HG03520 (cell line): Measurements from ENCODE around the gene OR51A7.
"Not testable (repeated sequence)": the region's sequence is repeated elsewhere in the genome, so short reads cannot be mapped to it uniquely, and the experiment has no call there.

Experiments
- ATAC-seq: cut with Tn5 transposase; IDR thresholded peaks from one replicate; pipeline ENCODE4 v1.9.1; 2021; ENCODE audit warnings: mild to moderate bottlenecking, moderate library complexity; ENCODE audit not compliant: unreplicated experiment

Gene OR51A7

GRCh38 chr11:4903484-4903883, at the start of gene OR51A7:
Gene OR51A7 (plus strand): TSS chr11:4903783. CDS start chr11:4907370, 3,587 bp downstream.
- ATAC-seq: no peak

- ATAC-seq: not testable (repeated sequence)
Measured at GRCh38 chr11:4854286-4854685, 49.3 kb upstream of the OR51A7 start.

- no peak for ATAC-seq
Measured at GRCh38 chr11:4862447-4863236, 40.9 kb upstream of the OR51A7 start.

GRCh38 chr11:4863876-4864275, 39.7 kb upstream of the OR51A7 start:
- ATAC-seq: no peak

GRCh38 chr11:4865855-4866254, 37.7 kb upstream of the OR51A7 start:
- ATAC-seq: no peak

GRCh38 chr11:4881188-4881587, 22.4 kb upstream of the OR51A7 start:
- ATAC-seq: no peak

GRCh38 chr11:4881860-4882500, 21.6 kb upstream of the OR51A7 start, which contains the start of gene OR51T1:
Gene OR51T1 (plus strand): TSS chr11:4881900. CDS start chr11:4881900, 0 bp downstream.
- ATAC-seq: no peak

- ATAC-seq: no peak
Measured at GRCh38 chr11:4882543-4882942, 21.0 kb upstream of the OR51A7 start.

GRCh38 chr11:4884361-4884760, 19.2 kb upstream of the OR51A7 start:
- ATAC-seq: no peak

- no peak for ATAC-seq
Measured at GRCh38 chr11:4886186-4886585, 17.4 kb upstream of the OR51A7 start.

- ATAC-seq: no peak
Measured at GRCh38 chr11:4887591-4887990, 16.0 kb upstream of the OR51A7 start.

- no peak for ATAC-seq
Measured at GRCh38 chr11:4890279-4890678, 13.3 kb upstream of the OR51A7 start.

GRCh38 chr11:4891996-4892640, 11.5 kb upstream of the OR51A7 start:
- no peak for ATAC-seq

- ATAC-seq: no peak
Measured at GRCh38 chr11:4916581-4916980, 13.0 kb downstream of the OR51A7 start.

GRCh38 chr11:4919250-4919649, 15.7 kb downstream of the OR51A7 start, which contains the start of gene OR51G2:
Gene OR51G2 (minus strand): TSS chr11:4919350. CDS start chr11:4915663, 3,687 bp downstream.
- ATAC-seq: no peak

GRCh38 chr11:4921796-4922195, 18.2 kb downstream of the OR51A7 start:
- no peak for ATAC-seq

GRCh38 chr11:4922304-4922703, 18.7 kb downstream of the OR51A7 start:
- no peak for ATAC-seq

GRCh38 chr11:4924239-4924638, 20.7 kb downstream of the OR51A7 start, which contains the start of gene OR51G1:
Gene OR51G1 (minus strand): TSS chr11:4924339. CDS start chr11:4924339, 0 bp downstream.
- ATAC-seq: no peak

- ATAC-seq: no peak
Measured at GRCh38 chr11:4926608-4927007, 23.0 kb downstream of the OR51A7 start.

GRCh38 chr11:4932751-4933150, 29.2 kb downstream of the OR51A7 start:
- ATAC-seq: no peak

GRCh38 chr11:4936745-4937144, 33.2 kb downstream of the OR51A7 start:
- ATAC-seq: no peak

GRCh38 chr11:4947505-4947904, 43.9 kb downstream of the OR51A7 start, which contains the start of gene OR51A4:
Gene OR51A4 (minus strand): TSS chr11:4947605. CDS start chr11:4947100, 505 bp downstream.
- ATAC-seq: no peak
